Neuron (in vitro differentiated cells): ENCODE data around the gene FAM187B.
"Not testable (repeated sequence)": the region's sequence is repeated elsewhere in the genome, so short reads cannot be mapped to it uniquely, and the experiment has no call there.

Experiments
- H2AFZ ChIP-seq: one replicate; pipeline ENCODE4 v1.6.1; 2013; ENCODE audit warnings: low read depth, mild to moderate bottlenecking, inconsistent platforms, low read length, moderate library complexity
- H3K27me3 ChIP-seq: one replicate; pipeline ENCODE4 v1.6.1; 2013; ENCODE audit warnings: low read length; ENCODE audit not compliant: insufficient read depth
- H3K36me3 ChIP-seq: one replicate; pipeline ENCODE4 v1.6.1; 2013; ENCODE audit warnings: low read length; ENCODE audit not compliant: insufficient read depth
- H3K4me1 ChIP-seq: one replicate; pipeline ENCODE4 v1.6.1; 2013; ENCODE audit warnings: low read length; ENCODE audit not compliant: insufficient read depth
- H3K4me3 ChIP-seq: 2 replicates; pipeline ENCODE4 v1.5.1; 2013; ENCODE audit warnings: mild to moderate bottlenecking, low read length, moderate library complexity
- H3K9me3 ChIP-seq: one replicate; pipeline ENCODE4 v1.6.1; 2013; ENCODE audit warnings: low read length

The FAM187B gene

DNA sequence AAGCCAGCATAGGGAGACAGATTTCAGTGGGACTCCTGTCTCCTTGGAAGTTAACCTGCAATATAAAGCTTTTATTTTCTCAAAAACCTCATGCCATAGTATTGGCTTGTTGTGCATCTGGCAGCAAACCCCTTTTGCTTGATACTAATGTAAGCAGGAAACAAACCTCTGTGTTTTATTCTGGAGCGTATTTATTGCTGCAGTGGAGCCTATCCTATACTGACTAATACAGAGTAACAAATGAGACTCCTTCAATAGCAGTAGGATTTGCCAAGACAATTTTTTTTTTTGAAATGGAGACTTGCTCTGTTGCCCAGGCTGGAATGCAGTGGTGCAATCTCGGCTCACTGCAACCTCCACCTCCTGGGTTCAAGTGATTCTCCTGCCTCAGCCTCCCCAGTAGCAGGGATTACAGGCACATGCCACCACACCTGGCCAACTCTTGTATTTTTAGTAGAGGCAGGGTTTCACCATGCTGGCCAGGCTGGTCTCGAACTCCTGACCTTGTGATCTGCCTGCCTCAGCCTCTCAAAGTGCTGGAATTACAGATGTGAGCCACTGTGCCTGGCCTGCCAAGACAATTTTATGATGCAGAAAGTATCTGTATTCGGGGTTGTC lies 7.5 kb downstream of the FAM187B start:
- H2AFZ ChIP-seq, H3K27me3 ChIP-seq, H3K4me1 ChIP-seq, H3K4me3 ChIP-seq, H3K36me3 ChIP-seq, H3K9me3 ChIP-seq: not testable (repeated sequence)

DNA sequence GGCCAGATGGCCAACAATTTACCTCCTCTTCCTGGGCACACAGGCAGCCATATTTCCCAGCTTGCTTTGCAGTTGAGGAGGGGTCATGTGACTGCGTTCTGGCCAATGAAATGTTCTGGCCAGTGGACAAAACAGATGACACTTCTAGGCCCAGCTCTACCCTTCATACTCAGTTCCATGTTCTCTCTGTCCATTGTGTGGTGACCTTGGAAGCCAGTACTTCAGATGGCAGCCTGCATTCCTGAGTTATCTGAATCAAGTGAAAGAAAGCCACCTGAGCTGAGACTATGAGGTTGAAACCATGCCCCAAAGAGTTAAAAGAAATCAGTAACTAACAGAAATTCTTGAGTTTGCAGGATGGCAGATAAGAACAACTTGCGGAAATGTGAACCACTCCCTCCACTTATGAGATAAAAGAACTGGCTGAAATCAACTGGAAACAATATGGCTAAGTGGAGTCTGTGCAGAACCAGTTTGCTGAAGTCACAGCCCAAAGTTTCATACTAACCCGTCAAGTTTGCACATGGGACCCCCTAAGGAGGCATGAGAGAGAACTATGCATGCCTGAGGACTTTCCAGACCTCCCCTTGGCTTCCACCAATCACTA lies 8.1 kb downstream of the FAM187B start:
- peaks cover 3% of the 10 kb centered on the region for H3K9me3 ChIP-seq
- no peak overlapping the region for H3K4me3 ChIP-seq
- H3K4me1 ChIP-seq = no peaks in the 10 kb centered on the region
- no peak overlapping the region for H2AFZ ChIP-seq
- H3K27me3 ChIP-seq = no peaks in the 10 kb centered on the region
- H3K36me3 ChIP-seq = no peaks in the 10 kb centered on the region

DNA sequence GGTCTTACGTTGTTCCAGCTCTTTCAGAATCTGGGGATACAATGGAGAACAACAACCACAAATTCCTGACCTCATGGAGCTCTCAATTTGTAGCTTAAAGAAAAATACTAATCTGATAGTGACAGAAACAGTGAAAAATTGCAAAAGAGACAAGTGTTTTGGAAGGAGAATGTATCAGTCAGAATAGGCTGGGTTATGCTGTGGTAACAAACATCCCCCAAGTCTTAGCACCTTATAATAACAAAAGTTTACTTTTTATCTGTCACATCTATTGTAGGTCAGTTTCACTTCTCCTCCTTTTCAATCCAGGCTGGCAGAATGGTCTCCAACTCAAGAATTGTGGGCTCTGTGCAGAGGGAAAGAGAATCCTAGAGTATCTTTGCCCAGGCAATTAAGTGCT lies 9.5 kb downstream of the FAM187B start:
- Histone ChIP-seq H2AFZ (no peak overlapping the region), H3K4me1 (no peaks in the 10 kb centered on the region), H3K27me3 (no peaks in the 10 kb centered on the region), H3K36me3 (no peaks in the 10 kb centered on the region), H3K9me3 (peaks cover 3% of the 10 kb centered on the region), H3K4me3 (no peak overlapping the region)

DNA sequence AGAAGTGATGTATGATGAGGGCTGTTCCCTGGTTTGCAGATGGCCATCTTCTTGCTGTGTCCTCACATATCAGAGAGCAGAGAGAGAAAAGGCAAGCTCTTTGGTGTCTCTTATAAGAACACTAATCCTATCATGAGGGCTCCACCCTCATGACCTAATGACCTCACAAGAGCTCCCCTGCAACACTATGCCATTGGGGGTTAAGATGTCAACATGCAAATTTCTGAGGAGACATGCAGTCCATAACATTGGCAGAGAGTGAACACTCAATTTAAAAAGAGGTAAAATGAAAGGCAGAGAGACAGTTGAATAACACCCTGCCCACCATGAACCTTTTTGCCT lies 10.9 kb downstream of the FAM187B start:
- H3K4me1 ChIP-seq = no peaks in the 10 kb centered on the region
- H2AFZ ChIP-seq = no peak overlapping the region
- H3K9me3 ChIP-seq = no peaks in the 10 kb centered on the region
- no peak overlapping the region for H3K4me3 ChIP-seq
- H3K27me3 ChIP-seq = no peaks in the 10 kb centered on the region
- H3K36me3 ChIP-seq = no peaks in the 10 kb centered on the region

DNA sequence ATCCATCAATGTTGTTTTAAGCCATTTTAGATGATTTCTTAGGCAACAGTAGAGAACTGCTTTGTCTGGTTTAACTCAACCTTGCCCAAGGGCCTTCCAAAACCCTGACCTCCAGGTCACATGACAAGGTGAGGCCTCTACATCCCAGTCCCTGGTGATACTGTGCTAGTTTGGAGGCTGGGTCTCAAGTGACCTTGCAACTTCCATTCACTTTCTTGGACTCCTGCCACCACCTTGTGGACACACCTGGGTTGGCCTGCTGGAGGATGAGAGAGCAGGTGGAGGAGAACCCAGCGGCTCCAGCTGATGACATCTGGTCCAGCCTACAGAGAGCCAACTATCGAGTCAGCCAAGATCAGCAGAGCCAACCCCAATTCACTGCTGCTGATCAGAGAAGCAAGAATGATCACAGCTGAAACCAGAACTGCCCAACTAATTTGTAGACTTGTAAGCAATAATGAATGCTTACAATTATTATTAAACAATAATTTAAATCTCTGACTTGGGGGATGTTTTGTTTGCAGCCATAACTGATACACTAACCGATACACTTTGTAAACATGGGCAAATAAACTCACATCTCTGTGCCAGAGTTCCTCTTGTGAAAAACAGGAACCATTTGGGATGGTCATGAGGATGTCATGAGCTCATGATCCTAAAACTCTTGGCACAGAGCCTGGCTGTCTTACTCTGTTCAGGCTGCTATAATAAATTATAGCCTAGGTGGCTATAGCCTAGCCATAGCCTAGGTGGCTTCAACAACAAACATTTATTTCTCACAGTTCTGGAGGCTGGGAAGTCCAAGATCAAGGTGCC lies 11.5 kb downstream of the FAM187B start:
- Histone ChIP-seq H3K9me3 (no peaks in the 10 kb centered on the region), H3K4me3 (no peak overlapping the region), H3K4me1 (no peaks in the 10 kb centered on the region), H3K36me3 (no peaks in the 10 kb centered on the region), H2AFZ (no peak overlapping the region), H3K27me3 (no peaks in the 10 kb centered on the region)

DNA sequence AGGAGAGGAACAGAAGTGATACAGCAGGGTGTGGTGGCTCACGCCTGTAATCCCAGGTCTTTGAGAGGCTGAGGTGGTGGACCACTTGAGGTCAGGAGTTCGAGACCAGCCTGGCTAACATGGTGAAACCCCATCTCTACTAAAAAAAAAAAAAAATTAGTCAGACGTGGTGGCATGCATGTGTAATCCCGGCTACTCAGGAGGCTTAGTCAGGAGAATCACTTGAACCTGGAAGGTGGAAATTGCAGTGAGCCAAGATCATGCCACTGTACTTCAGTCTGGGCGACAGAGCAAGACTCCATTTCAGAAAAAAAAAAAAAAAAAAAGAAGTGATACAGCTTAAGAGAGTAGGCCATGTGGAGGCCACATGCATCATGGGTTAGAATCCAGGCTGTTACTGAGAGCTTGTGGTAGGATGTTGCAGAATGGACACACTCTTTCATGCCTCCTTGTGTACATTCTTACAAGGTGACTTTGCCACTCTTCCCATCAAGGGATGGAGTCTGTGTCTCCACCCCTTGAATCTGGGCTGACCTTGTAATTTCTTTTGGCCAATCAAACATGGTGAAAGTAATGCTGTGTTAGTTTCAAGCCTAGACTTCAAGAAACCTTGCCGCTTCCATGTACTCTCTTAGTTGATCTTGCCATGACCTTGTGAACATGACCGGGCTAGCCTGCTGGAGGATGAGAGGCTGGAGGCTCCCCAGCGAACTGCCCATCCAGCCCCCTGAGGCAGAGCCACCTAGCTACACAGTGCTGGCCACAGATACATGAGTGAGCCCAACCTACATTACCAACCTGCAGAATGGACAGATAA lies 12.3 kb downstream of the FAM187B start:
- no peaks in the 10 kb centered on the region for H3K9me3 ChIP-seq
- H3K4me1 ChIP-seq = no peaks in the 10 kb centered on the region
- H3K36me3 ChIP-seq = no peaks in the 10 kb centered on the region
- no peaks in the 10 kb centered on the region for H3K27me3 ChIP-seq
- H3K4me3 ChIP-seq = no peak overlapping the region
- no peak overlapping the region for H2AFZ ChIP-seq

DNA sequence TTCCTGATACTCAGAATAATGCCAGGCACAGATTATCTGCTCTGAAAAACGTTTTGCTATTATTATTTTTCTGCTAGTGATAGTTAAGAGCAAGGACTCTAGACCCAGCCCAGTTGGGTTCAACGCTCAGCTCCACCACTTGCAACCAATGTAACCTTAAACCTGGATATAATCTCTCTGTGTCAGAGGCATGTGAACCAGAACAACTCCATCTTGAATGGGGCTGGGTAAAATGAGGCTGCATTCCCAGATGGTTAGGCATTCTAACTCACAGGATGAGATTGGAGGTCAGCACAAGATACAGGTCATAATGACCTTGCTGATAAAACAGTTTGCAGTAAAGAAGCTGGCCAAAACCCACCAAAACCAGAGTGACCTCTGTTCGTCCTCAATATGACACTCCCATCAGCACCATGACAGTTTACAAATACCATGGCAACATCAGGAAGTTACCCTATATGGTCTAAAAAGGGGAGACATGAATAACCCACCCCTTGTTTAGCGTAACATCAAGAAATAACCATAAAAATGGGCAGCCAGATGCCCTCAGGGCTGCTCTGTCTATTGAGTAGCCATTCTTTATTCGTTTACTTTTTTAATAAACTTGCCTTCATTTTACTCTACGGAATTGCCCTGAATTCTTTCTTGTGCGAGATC lies 13.6 kb downstream of the FAM187B start:
- no peaks in the 10 kb centered on the region for H3K36me3 ChIP-seq
- H3K27me3 ChIP-seq = no peaks in the 10 kb centered on the region
- no peaks in the 10 kb centered on the region for H3K9me3 ChIP-seq
- no peak overlapping the region for H2AFZ ChIP-seq
- H3K4me3 ChIP-seq = no peak overlapping the region
- no peaks in the 10 kb centered on the region for H3K4me1 ChIP-seq

DNA sequence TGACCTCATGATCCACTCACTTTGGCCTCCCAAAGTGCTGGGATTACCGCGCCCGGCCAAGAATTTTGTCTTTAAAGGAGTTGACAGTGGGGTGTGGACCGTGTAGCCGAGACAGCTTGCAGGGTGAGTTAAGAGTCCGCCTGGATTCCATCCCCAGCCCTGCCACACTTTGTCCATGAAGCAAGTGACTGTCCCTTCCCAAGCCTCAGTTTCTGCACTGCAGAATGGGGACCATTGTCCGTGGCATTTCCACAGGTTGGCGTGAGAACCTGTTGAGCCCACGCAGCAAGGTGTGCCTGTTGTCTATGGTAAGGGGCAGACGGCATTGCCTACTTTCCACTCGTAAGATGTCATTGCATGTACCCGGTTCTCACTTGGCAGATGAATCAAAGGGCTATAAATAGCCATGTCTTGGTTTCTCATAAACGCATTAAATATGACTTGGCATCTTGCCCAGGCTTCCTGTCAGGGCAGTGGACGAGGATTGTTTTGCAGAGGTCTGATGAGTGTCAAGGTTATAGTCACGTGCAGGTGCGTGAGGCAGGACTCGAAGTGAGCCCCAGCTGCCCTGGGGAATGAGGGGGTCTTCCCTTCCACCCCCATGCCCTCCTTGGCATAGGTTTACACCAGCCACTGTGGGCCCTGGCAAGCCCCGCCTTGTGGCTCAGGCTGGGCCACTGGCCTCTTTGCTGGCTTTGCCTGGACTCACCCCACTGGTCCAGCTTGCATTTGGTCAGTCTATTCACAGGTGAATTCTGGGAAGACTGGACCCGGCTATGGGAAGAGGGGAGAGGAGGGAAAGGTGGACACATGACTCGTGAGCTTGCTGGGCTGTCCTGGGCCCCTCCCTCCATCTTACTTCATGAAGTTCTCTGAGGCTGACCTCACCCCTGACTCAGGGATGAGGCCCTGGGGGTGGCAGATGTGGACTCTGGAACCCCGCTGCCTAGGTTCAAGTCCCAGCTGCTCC lies 14.6 kb downstream of the FAM187B start:
- Histone ChIP-seq H3K4me1 (no peaks in the 10 kb centered on the region), H3K4me3 (no peak overlapping the region), H3K27me3 (no peaks in the 10 kb centered on the region), H2AFZ (no peak overlapping the region), H3K36me3 (no peaks in the 10 kb centered on the region), H3K9me3 (no peaks in the 10 kb centered on the region)

DNA sequence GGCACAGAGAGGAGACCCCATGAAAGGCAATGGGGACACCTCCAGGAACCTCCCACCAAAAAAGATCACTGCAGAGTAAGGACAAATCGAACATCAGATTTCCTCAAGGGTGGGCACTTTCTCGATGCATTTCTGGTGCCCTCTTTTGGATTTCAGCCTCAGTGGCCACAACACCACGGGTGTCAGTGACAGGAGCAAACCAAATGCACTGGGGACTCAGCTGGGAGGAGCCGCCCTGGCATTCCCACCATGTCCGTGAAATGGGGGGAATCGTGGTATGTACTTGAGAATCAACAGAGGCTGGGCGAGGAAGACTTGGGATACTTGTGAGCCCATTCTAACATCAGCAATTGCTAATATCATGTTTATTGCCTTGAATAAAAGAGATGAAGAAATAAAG lies 16.3 kb downstream of the FAM187B start:
- Histone ChIP-seq H3K27me3 (no peaks in the 10 kb centered on the region), H3K9me3 (no peaks in the 10 kb centered on the region), H2AFZ (no peak overlapping the region), H3K4me3 (no peak overlapping the region), H3K36me3 (no peaks in the 10 kb centered on the region), H3K4me1 (no peaks in the 10 kb centered on the region)

DNA sequence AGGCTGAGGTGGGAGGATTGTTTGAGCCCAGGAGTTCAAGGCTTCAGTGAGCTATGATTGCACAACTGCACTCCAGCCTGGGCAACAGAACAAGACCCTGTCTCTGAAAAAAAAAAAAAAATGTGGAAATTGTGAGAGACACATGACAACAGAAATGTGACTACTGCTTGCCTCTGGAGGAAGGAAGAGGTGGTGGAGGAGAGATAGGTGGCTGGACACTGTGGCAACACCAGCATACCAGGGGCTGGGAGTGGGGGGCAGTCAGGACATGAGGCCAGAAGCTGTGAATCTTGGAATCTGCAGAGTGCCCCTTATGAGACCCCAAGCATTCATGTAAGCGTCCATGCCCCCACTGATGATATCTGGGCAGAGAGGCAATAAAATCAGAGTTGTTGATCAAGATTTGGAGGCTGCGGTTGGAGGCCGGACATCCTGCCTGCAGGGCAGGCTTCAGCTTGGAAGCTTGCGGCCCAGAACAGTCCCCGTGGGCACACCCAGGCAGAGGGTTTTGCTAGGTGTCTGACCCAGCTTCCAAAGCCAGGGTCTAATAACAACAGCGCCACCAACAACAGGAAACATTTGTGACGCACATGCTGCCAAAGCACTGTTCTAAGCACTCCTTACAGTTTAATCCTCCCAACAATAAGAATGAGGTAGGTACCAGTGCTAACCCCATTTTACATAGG lies 16.9 kb downstream of the FAM187B start:
- no peaks in the 10 kb centered on the region for H3K9me3 ChIP-seq
- no peaks in the 10 kb centered on the region for H3K27me3 ChIP-seq
- H3K36me3 ChIP-seq = no peaks in the 10 kb centered on the region
- no peak overlapping the region for H2AFZ ChIP-seq
- H3K4me3 ChIP-seq = no peak overlapping the region
- H3K4me1 ChIP-seq = no peaks in the 10 kb centered on the region

DNA sequence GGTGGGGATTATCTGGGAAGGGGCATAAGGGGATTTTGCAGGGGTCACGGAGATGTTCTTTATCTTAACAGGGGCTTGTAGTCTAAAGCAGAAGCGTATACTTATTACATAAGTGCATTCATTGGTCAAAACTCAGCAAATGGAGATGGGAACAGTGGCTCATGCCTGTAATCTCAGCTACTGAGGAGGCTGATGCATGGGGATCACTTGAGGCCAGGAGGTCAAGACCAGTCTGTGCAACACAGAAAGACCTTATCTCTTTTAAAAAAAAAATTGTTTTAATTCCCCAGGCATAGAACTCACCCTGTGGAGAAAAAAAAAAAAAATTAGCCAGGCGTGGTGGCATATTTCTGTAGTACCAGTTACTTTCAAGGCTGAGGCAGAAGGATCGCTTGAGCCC lies 18.9 kb downstream of the FAM187B start:
- no peaks in the 10 kb centered on the region for H3K36me3 ChIP-seq
- no peaks in the 10 kb centered on the region for H3K9me3 ChIP-seq
- H3K4me3 ChIP-seq = no peak overlapping the region
- H3K27me3 ChIP-seq = no peaks in the 10 kb centered on the region
- H3K4me1 ChIP-seq = no peaks in the 10 kb centered on the region
- no peak overlapping the region for H2AFZ ChIP-seq
